Gastroesophageal sphincter (tissue), 4 donors: ENCODE results near the gene PHLDA2. TPM values are rescaled to one million over a fixed set of nuclear protein-coding genes. Genes with fewer than 3 reads are reported as not detected.

ENCODE experiments used
- ATAC-seq: fragments of 150-250 bp; one replicate; pipeline ENCODE4 v1.9.1; 2016; ENCODE audit warnings: mild to moderate bottlenecking, moderate library complexity
- H3K27ac ChIP-seq, 4 donors: fragments of 200-600 bp; sonication (generic) in 3 of 4; 1 replicate in 3 of 4; 2 replicates in 1 of 4; pipeline ENCODE4 v1.5.1; 2016 to 2019
- H3K27me3 ChIP-seq: fragments of 200-600 bp; sonication (generic); one replicate; pipeline ENCODE4 v1.5.1; 2019
- H3K36me3 ChIP-seq, 2 donors: fragments of 200-600 bp; sonication (generic); one replicate each; pipeline ENCODE4 v1.5.1; 2019; ENCODE audit warnings: control low read depth in 1 of 2
- H3K4me1 ChIP-seq, 3 donors: fragments of 200-600 bp; sonication (generic); 1 replicate in 2 of 3; 2 replicates in 1 of 3; pipeline ENCODE4 v1.5.1; 2016 to 2019; ENCODE audit warnings: control low read depth in 2 of 3
- H3K4me3 ChIP-seq, 2 donors: fragments of 200-600 bp; sonication (generic); one replicate each; pipeline ENCODE4 v1.5.1; 2019; ENCODE audit warnings: mild to moderate bottlenecking in 1 of 2, moderate library complexity in 1 of 2
- H3K9me3 ChIP-seq, 3 donors: fragments of 200-600 bp; sonication (generic); one replicate each; pipeline ENCODE4 v1.5.1; 2017 to 2019; ENCODE audit warnings: control low read depth in 2 of 3
- EP300 ChIP-seq: sonication (generic); formaldehyde crosslinking; IDR thresholded peaks from one replicate; pipeline ENCODE4 v1.6.1; 2017; ENCODE audit warnings: antibody characterized with exemption, mild to moderate bottlenecking
- POLR2A ChIP-seq, 2 donors: fragments of 450-650 bp; IDR thresholded peaks; one replicate each; pipeline ENCODE4 v1.6.1; 2017; ENCODE audit warnings: antibody characterized with exemption in 2 of 2, mild to moderate bottlenecking in 2 of 2, moderate library complexity in 1 of 2
- POLR2AphosphoS5 ChIP-seq: sonication (generic); formaldehyde crosslinking; IDR thresholded peaks from one replicate; pipeline ENCODE4 v1.6.1; 2017; ENCODE audit warnings: antibody characterized with exemption
- WGBS, 2 donors: methylation state at CpG; one replicate each; pipeline ENCODE4 v1.1.5; 2018; ENCODE audit warnings: low coverage in 1 of 2; 5-methylcytosine and 5-hydroxymethylcytosine counted together
- total RNA-seq, 4 donors: library from RNA; depleted of rRNA; stranded (reverse); fragments of >200 nt; gene quantifications; one replicate each; pipeline ENCODE4 v1.1.0, GENCODE V29; 2016
- TF ChIP-seq, protein P1 (sequence below), 4 experiments: fragments of 200-600 bp in 2 of 4; fragments of 450-650 bp in 2 of 4; sonication (generic) in 1 of 4; IDR thresholded peaks; one replicate each; pipeline ENCODE4 v1.5.1; 2017 to 2019; ENCODE audit warnings: antibody characterized with exemption in 4 of 4, mild to moderate bottlenecking in 2 of 4, moderate library complexity in 2 of 4

Gene PHLDA2
- total RNA-seq, 4 donors from 2014 or later, result 0.82 to 5.0 (median 1.9) TPM; not detected in 1

DNA sequence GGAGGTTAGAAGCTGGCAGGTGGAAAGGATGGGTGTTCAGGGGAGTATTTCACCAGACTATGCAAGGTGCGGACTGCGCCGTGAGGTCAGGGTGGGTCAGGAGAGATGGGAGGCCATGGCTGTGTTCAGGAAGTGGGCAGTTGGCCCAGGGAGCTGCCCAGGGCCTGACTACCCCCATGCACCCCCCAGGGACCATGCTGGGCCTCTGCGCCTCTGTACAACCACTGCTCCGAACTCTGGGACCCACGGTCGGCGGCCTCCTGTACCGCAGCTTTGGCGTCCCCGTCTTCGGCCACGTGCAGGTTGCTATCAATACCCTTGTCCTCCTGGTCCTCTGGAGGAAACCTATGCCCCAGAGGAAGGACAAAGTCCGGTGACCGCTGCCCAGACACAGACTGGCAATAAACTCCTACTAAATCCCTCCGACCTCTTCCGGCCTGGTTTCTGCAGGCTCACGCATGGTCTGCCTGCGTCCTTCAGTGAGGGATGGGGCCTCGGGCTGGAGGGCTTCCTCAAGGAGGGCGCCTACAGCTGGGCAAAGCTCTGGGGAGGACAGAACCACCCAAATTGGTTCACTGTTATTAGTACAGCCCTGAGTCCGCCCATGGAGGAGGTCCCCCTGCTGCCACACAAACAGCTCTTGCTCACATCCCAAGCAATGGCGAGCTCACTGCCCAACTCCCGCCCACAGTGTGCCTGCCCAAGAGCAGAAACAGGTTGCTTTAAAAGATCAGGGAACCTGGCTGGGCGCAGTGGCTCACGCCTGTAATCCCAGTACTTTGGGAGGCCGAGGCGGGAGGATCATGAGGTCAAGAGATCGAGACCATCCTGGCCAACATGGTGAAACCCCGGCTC, 4.2 kb downstream of the PHLDA2 start:
- H3K36me3 ChIP-seq, result no peaks in the 10 kb centered on the region
- 94 to 98% methylated on average over 14 to 17 of the region's 30 CpGs for WGBS, 2 donors
- no peaks in the 10 kb centered on the region for H3K9me3 ChIP-seq
- H3K4me3 ChIP-seq, result no peak overlapping the region
- H3K27ac ChIP-seq, result no peak overlapping the region
- peaks cover 59% of the 10 kb centered on the region for H3K27me3 ChIP-seq
- no peak for ATAC-seq
- peaks cover 0 to 25% (median 8%) of the 10 kb centered on the region in 3 donors for H3K4me1 ChIP-seq
- TF ChIP-seq, protein P1, sequence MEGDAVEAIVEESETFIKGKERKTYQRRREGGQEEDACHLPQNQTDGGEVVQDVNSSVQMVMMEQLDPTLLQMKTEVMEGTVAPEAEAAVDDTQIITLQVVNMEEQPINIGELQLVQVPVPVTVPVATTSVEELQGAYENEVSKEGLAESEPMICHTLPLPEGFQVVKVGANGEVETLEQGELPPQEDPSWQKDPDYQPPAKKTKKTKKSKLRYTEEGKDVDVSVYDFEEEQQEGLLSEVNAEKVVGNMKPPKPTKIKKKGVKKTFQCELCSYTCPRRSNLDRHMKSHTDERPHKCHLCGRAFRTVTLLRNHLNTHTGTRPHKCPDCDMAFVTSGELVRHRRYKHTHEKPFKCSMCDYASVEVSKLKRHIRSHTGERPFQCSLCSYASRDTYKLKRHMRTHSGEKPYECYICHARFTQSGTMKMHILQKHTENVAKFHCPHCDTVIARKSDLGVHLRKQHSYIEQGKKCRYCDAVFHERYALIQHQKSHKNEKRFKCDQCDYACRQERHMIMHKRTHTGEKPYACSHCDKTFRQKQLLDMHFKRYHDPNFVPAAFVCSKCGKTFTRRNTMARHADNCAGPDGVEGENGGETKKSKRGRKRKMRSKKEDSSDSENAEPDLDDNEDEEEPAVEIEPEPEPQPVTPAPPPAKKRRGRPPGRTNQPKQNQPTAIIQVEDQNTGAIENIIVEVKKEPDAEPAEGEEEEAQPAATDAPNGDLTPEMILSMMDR (IDR thresholded peaks at IDR 0.05), result no peak
- TF ChIP-seq POLR2A (IDR thresholded peaks at IDR 0.05), result no peak
- no peak for TF ChIP-seq EP300

DNA sequence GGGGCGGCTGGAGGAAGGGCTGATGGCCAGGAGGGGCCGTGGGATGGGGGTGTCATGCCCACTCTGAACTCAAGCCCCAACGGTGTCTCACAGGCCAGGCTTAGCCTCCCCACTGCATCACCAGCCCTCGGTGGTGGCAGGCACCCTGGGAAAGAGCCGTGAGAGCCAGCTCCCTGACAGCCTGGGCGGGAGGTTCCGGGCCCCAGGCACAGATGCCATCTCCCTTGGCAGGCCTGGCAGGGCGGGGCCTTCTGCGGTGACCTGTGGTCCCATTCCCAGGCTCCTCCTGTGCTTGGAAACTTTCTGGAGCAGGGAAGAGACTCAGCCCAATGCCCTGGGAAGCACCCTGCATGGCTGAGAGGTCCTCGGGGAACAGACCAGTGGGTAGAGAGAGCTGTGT, 4.8 kb downstream of the PHLDA2 start:
- no peaks in the 10 kb centered on the region for H3K36me3 ChIP-seq
- H3K4me1 ChIP-seq, result peaks cover 0 to 19% (median 4%) of the 10 kb centered on the region in 3 donors
- TF ChIP-seq POLR2AphosphoS5 (no peak), EP300 (no peak), POLR2A (IDR thresholded peaks at IDR 0.05) (no peak)
- TF ChIP-seq, protein P1 (IDR thresholded peaks at IDR 0.05), result no peak
- peak overlapping the region in 1 of 4 donors; percentile 13 for H3K27ac ChIP-seq
- ATAC-seq, result no peak
- peaks cover 52% of the 10 kb centered on the region for H3K27me3 ChIP-seq
- no CpG with 5 or more reads among the region's 10 CpGs for WGBS, 2 donors
- H3K9me3 ChIP-seq, result no peaks in the 10 kb centered on the region
- H3K4me3 ChIP-seq, result no peak overlapping the region

DNA sequence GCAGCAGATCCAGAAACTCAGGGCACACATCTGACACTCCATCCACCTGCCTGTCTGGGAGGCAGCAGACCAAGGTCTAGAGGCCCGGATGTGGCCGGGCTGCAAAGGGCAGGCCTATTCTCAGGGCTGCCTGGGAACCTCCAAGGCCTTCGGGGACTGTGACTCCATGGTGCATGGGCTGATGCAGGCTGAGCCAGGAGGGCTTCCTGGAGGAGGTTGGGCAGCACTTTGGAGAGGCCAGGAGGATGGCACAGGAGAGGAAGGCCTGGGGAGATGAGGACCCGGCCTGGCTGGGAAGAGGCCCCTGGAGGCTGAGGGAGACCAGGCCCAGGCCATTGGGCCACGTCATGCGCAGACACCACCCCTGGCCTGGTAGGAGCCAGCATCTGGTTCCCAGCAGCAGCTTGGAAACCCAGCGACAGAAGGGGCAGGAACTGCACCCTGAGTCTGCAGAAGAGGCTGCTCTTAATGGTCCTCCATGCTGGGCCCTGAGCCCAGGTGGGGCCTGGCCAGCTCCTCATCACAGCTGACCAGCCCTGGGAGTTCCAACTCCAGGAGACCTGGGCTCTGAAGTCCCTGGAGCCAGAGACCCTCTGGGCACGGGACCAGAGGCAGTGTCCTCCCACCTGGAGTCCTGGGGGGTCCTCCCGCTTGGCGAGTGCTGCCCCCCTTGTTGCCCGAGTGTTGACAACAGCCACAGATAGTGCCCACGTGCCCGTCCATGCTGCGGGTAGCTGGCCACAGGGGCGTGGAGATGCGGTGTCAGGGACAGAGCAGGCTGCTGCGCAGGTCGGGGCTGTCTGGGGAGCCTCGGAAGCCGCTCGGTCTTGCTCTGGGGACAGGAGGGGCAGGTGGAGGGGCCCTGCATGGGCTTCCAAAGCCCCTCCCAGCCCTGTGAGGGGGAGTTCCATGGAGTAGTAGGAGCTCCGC, 5.5 kb downstream of the PHLDA2 start:
- Histone ChIP-seq H3K27ac (peak overlapping the region in 1 of 4 donors; percentile 13), H3K36me3 (no peaks in the 10 kb centered on the region), H3K4me1 (peaks cover 0 to 12% (median 3%) of the 10 kb centered on the region in 3 donors), H3K9me3 (no peaks in the 10 kb centered on the region), H3K27me3 (peaks cover 46% of the 10 kb centered on the region), H3K4me3 (no peak overlapping the region)
- TF ChIP-seq POLR2A (IDR thresholded peaks at IDR 0.05), result no peak
- TF ChIP-seq, protein P1 (IDR thresholded peaks at IDR 0.05), result no peak
- TF ChIP-seq POLR2AphosphoS5, result no peak
- no peak for TF ChIP-seq EP300
- ATAC-seq, result no peak
- no CpG with 5 or more reads among the region's 22 CpGs for WGBS, 2 donors

DNA sequence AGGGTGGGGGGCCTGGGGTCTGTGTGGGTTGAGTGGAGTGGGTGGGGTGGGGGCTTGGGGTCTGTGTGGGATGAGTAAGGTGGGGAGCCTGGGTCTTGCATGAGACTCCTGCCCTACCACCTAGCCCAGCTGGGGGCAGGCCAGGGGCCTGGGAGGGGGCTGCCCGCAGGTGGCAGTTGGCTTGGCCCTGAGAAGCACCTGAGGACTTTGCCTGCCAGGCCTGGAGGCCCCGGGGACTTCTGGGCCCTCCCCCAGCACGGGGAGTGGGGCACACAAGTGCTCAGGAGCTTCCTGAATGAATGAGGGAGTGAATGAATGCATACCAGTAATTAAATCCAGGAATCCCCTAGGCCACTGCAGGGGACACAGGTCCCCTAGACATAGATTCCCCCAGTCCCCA, 6.6 kb downstream of the PHLDA2 start:
- H3K27ac ChIP-seq, result no peak overlapping the region
- no peaks in the 10 kb centered on the region for H3K36me3 ChIP-seq
- TF ChIP-seq POLR2A (IDR thresholded peaks at IDR 0.05), result no peak
- TF ChIP-seq, protein P1 (IDR thresholded peaks at IDR 0.05), result no peak
- TF ChIP-seq EP300, result no peak
- no peak for TF ChIP-seq POLR2AphosphoS5
- H3K4me3 ChIP-seq, result no peak overlapping the region
- H3K4me1 ChIP-seq, result peaks cover 0 to 1% (median 0%) of the 10 kb centered on the region in 3 donors
- H3K9me3 ChIP-seq, result no peaks in the 10 kb centered on the region
- no peak for ATAC-seq
- 81% methylated on average over 3 of the region's 3 CpGs; no CpG with 5 or more reads in 1 of the 2 donors for WGBS, 2 donors
- H3K27me3 ChIP-seq, result peaks cover 35% of the 10 kb centered on the region
